GM21423 (cell line): Measurements from ENCODE around the gene KIF26A.

ENCODE experiments used
- ATAC-seq: cut with Tn5 transposase; IDR thresholded peaks from one replicate; pipeline ENCODE4 v1.9.1; 2021; ENCODE audit warnings: mild to moderate bottlenecking, moderate library complexity; ENCODE audit not compliant: unreplicated experiment

The KIF26A gene

GRCh38 chr14:104101086-104101621 is 37.2 kb upstream of the KIF26A start:
- no peak for ATAC-seq

- ATAC-seq: no peak
These were observed 36.6 kb upstream of the KIF26A start for GRCh38 chr14:104101651-104102281.

- ATAC-seq: no peak
These were observed 36.0 kb upstream of the KIF26A start for GRCh38 chr14:104102282-104102914.

- no peak for ATAC-seq
These were observed 35.3 kb upstream of the KIF26A start for GRCh38 chr14:104103061-104103445.

- ATAC-seq: no peak
These were observed 34.8 kb upstream of the KIF26A start for GRCh38 chr14:104103446-104104075.

GRCh38 chr14:104104076-104104901 is 34.1 kb upstream of the KIF26A start:
- no peak for ATAC-seq

- ATAC-seq: no peak
These were observed 33.1 kb upstream of the KIF26A start for GRCh38 chr14:104105071-104105821.

- ATAC-seq: no peak
These were observed 32.4 kb upstream of the KIF26A start for GRCh38 chr14:104105822-104106470.

- no peak for ATAC-seq
These were observed 31.9 kb upstream of the KIF26A start for GRCh38 chr14:104106471-104106991.

- ATAC-seq: no peak
These were observed 31.2 kb upstream of the KIF26A start for GRCh38 chr14:104107101-104107581.

GRCh38 chr14:104107611-104108569 is 30.5 kb upstream of the KIF26A start:
- no peak for ATAC-seq

- no peak for ATAC-seq
These were observed 29.5 kb upstream of the KIF26A start for GRCh38 chr14:104108570-104109541.

GRCh38 chr14:104109731-104110361 is 28.5 kb upstream of the KIF26A start:
- ATAC-seq: no peak

- ATAC-seq: no peak
These were observed 27.7 kb upstream of the KIF26A start for GRCh38 chr14:104110491-104111209.

GRCh38 chr14:104111301-104112112 is 26.9 kb upstream of the KIF26A start:
- ATAC-seq: no peak
